ENCODE measurements around the gene DDX10.

Gene DDX10

DNA sequence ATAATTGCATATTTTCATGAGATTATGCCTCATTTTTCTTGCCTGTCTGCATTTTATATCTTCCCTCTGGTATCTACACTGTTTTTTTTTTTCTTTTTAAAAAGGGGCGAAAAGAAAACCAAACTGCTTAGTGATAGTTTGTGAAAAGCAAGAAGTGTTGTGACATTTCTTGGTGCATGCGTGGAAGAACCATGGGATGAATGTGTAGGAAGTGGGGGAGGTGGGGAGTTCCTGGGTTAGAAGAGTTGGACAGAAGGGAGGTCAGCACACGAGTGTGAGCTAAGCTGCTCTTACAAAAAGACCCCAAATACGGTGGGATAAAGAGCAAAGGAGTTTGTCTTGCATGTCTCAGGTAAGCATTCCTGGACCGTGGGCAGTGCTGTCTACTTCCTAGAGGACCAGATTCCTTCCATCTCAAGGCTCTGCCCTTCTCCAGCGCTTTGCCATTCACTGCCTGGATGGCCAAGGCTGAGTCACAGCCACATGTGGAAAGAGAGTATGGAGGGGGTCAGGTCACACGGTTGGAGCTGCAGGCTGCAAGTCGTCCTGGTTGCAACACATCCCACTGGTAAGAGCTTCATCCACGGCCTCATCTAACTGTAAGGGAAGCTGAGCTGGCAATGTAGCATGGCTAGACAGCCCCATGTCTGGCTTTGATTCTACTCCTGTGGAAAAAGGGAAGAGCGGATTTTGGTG is 300.6 kb downstream of the DDX10 start:
- 72% methylated on average over 10 of the region's 10 CpGs for WGBS
- Histone ChIP-seq H3K9me3 (ENCODE audit: insufficient read depth, low read depth, low read length) (no peaks in the 10 kb centered on the region), H3K4me1 (ENCODE audit: insufficient read depth, low read length) (peaks cover 14% of the 10 kb centered on the region; the same call in 1 of the 2 replicates), H3K9ac (ENCODE audit: low read depth, low read length) (no peak overlapping the region), H3K27ac (ENCODE audit: low read depth, low read length) (no peak overlapping the region), H3K4me3 (ENCODE audit: low read length) (no peak overlapping the region), H3K27me3 (ENCODE audit: insufficient read depth, low read length) (no peaks in the 10 kb centered on the region), H3K36me3 (ENCODE audit: insufficient read depth, low read length) (no peaks in the 10 kb centered on the region)

DNA sequence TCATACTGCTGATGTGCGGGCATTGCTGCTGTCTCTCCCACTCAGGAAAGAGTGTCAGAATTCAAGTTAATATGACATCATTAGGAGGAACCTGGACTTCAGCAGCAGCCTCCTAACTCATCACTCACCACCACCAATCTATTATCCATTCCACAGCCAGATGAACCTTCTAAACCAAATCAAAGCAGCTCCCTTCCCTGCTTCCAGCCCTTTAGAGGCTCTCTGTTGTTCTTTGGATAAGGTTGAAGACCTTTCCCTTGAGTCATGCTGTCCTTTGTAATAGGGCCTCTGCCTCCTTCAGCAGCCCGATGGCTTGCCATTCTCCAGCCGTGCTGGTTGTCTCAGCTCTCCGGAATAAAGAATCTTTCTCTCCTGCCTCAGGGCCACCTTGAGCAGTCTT is 301.3 kb downstream of the DDX10 start:
- no peak overlapping the region for H3K27ac ChIP-seq (ENCODE audit: low read depth, low read length)
- no peaks in the 10 kb centered on the region for H3K36me3 ChIP-seq (ENCODE audit: insufficient read depth, low read length)
- H3K9ac ChIP-seq (ENCODE audit: low read depth, low read length): no peak overlapping the region
- no peaks in the 10 kb centered on the region for H3K9me3 ChIP-seq (ENCODE audit: insufficient read depth, low read depth, low read length)
- no peak overlapping the region for H3K4me3 ChIP-seq (ENCODE audit: low read length)
- H3K27me3 ChIP-seq (ENCODE audit: insufficient read depth, low read length): no peaks in the 10 kb centered on the region
- peaks cover 7% of the 10 kb centered on the region; the same call in 1 of the 2 replicates for H3K4me1 ChIP-seq (ENCODE audit: insufficient read depth, low read length)
- WGBS: 88% methylated on average over 4 of the region's 4 CpGs

DNA sequence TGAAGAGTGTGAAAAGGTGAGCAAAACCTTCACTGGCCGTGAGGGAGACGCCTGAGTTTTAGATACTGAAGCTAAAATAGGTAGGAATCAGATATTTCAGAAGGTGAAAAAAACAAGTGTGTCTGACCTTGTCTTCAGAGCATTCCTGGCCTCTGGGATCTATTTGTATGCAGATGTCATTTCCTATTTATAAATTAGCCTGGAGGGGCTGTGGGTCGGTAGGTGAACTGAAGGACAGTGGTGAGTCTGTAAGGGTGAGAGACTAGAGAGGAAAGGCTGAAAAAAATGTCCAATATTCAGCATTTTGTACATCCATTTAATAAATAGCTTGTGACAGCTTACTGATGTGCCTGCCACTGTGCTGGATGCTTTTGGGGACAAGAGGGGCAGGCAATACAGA is 302.1 kb downstream of the DDX10 start:
- H3K36me3 ChIP-seq (ENCODE audit: insufficient read depth, low read length): no peaks in the 10 kb centered on the region
- no peak overlapping the region for H3K4me3 ChIP-seq (ENCODE audit: low read length)
- no peaks in the 10 kb centered on the region for H3K9me3 ChIP-seq (ENCODE audit: insufficient read depth, low read depth, low read length)
- no peak overlapping the region for H3K9ac ChIP-seq (ENCODE audit: low read depth, low read length)
- peaks cover 6% of the 10 kb centered on the region; the same call in 1 of the 2 replicates for H3K4me1 ChIP-seq (ENCODE audit: insufficient read depth, low read length)
- H3K27me3 ChIP-seq (ENCODE audit: insufficient read depth, low read length): no peaks in the 10 kb centered on the region
- 43% methylated on average over 2 of the region's 3 CpGs for WGBS
- H3K27ac ChIP-seq (ENCODE audit: low read depth, low read length): no peak overlapping the region

DNA sequence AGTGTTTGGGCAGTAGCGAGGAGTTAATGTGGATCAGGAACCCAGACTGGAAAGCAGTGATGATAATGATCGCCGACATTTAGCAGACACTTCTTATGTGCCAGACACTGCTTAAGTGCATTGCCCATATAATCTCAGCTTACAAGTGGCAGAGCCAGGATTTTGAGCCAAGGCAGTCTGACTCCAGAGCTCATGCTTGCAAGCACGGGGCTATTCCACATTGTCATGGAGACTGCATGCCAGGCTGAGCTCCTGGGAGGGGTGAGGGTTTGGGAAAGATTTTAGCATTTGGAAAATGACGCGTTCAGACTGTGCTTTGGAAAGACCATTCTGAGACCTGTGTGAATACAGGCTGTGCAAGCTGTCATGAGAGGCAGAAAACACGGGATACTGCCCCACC is 302.7 kb downstream of the DDX10 start:
- H3K36me3 ChIP-seq (ENCODE audit: insufficient read depth, low read length): no peaks in the 10 kb centered on the region
- 87% methylated on average over 7 of the region's 7 CpGs for WGBS
- H3K4me1 ChIP-seq (ENCODE audit: insufficient read depth, low read length): peaks cover 6% of the 10 kb centered on the region; the same call in 1 of the 2 replicates
- H3K27me3 ChIP-seq (ENCODE audit: insufficient read depth, low read length): no peaks in the 10 kb centered on the region
- no peaks in the 10 kb centered on the region for H3K9me3 ChIP-seq (ENCODE audit: insufficient read depth, low read depth, low read length)
- H3K27ac ChIP-seq (ENCODE audit: low read depth, low read length): no peak overlapping the region
- H3K9ac ChIP-seq (ENCODE audit: low read depth, low read length): no peak overlapping the region
- no peak overlapping the region for H3K4me3 ChIP-seq (ENCODE audit: low read length)

DNA sequence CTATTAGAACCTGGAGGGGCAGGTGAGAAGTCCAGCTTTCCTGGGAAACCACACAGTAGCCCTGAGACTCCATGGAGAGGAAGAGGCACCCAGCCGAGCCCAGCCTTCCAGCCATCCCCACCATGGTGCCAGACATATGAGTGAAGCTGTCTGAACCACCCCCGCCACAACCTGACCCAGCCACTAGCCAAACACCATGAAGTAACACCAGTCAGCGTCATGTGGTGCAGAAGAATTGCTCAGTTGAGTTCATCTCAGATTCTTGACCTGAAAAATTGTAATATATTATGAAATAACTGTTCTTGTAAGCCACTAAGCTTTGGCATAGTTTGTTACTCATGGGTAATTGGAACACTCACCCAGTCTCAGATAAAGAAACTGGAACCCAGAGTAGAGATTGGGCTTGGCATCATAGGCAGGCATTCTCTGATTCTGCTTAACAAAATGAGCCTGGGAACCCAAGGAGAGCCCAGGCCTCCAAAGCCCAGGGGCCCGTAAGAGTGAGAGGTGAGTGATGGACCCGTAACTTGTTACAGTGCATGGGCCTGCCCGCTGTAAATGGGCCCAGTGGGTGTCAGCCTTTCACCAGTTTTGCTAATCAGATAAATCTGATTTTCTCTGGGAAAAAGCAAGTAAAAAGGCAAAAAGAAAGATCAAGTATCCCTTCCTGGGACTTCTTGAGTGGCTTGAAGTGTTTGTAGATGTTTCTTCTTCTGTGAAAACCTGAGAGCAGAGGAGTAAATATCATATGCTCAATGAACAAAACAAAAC is 305.5 kb downstream of the DDX10 start:
- 90% methylated on average over 6 of the region's 6 CpGs for WGBS

DNA sequence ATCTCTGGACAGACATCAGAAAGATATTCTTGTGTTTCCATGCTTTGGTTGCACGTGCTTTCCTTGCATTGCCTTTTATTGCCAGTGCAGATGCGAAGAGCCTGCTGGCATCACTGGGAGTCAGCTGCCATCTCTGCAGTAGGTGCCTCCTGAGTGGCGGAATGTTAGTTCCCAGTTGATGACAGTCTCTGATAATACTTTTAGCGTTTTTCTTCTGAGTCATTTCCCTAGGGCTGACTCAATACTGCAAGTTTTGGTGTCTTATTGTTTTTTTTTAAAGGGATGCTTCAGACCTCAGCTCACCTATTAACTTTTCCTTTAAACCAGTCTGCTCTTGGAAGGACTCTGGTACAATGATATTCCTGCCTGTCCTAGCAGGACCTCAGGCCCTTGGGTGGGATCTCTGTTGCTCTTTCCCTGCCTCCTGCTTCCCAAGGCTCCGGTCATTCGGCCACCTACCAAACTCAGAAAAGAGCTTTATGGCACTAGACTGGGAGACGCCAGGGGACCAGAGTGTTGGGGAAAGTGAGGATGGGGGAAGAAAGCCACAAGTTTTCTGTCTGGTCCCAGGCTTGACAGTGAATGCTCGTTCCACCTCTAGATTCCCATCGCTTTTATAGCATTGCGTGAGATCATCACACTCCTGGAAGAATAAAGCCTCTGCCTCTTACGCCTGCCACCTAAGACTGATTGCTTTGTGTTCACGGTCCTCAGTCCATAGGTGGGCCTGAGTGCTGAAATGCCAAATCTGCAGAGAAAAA is 308.7 kb downstream of the DDX10 start:
- Histone ChIP-seq H3K27me3 (ENCODE audit: insufficient read depth, low read length) (no peaks in the 10 kb centered on the region), H3K9me3 (ENCODE audit: insufficient read depth, low read depth, low read length) (no peaks in the 10 kb centered on the region), H3K36me3 (ENCODE audit: insufficient read depth, low read length) (no peaks in the 10 kb centered on the region), H3K27ac (ENCODE audit: low read depth, low read length) (no peak overlapping the region; the same call in 1 of the 2 replicates), H3K9ac (ENCODE audit: low read depth, low read length) (no peak overlapping the region), H3K4me1 (ENCODE audit: insufficient read depth, low read length) (peaks cover 7% of the 10 kb centered on the region; the same call in 1 of the 2 replicates), H3K4me3 (ENCODE audit: low read length) (no peak overlapping the region)
- 86% methylated on average over 12 of the region's 12 CpGs for WGBS

More for the DNA sequence above, 305.5 kb downstream of the DDX10 start:
- Histone ChIP-seq H3K27me3 (ENCODE audit: insufficient read depth, low read length) (no peaks in the 10 kb centered on the region), H3K27ac (ENCODE audit: low read depth, low read length) (no peak overlapping the region), H3K4me3 (ENCODE audit: low read length) (no peak overlapping the region), H3K36me3 (ENCODE audit: insufficient read depth, low read length) (no peaks in the 10 kb centered on the region), H3K4me1 (ENCODE audit: insufficient read depth, low read length) (peaks cover 13% of the 10 kb centered on the region; the same call in 1 of the 2 replicates), H3K9me3 (ENCODE audit: insufficient read depth, low read depth, low read length) (no peaks in the 10 kb centered on the region), H3K9ac (ENCODE audit: low read depth, low read length) (no peak overlapping the region)

DNA sequence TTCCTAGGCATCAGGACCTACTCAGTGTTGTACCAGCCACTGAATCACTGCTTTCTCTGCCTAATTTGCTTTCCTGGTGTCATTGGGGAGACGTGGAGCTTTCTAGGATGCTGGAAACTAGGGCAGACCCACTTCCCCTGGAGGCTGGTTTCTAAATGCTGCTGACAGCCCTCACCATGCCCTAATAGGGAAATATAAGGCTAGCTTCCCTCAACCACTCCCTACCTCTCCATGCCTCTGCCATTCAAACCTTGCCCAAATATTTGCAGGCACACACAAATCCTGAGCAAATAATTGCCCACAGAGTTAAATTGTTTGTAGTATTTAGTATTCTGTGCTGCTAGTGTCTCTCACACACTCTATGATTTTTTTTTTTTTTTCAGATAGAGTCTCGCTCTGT is 310.2 kb downstream of the DDX10 start:
- H3K9me3 ChIP-seq (ENCODE audit: insufficient read depth, low read depth, low read length): no peaks in the 10 kb centered on the region
- no peaks in the 10 kb centered on the region for H3K36me3 ChIP-seq (ENCODE audit: insufficient read depth, low read length)
- 89% methylated on average over 2 of the region's 2 CpGs for WGBS
- H3K27me3 ChIP-seq (ENCODE audit: insufficient read depth, low read length): no peaks in the 10 kb centered on the region
- no peak overlapping the region for H3K4me3 ChIP-seq (ENCODE audit: low read length)
- H3K9ac ChIP-seq (ENCODE audit: low read depth, low read length): no peak overlapping the region
- H3K4me1 ChIP-seq (ENCODE audit: insufficient read depth, low read length): peaks cover 7% of the 10 kb centered on the region; the same call in 1 of the 2 replicates
- no peak overlapping the region for H3K27ac ChIP-seq (ENCODE audit: low read depth, low read length)

DNA sequence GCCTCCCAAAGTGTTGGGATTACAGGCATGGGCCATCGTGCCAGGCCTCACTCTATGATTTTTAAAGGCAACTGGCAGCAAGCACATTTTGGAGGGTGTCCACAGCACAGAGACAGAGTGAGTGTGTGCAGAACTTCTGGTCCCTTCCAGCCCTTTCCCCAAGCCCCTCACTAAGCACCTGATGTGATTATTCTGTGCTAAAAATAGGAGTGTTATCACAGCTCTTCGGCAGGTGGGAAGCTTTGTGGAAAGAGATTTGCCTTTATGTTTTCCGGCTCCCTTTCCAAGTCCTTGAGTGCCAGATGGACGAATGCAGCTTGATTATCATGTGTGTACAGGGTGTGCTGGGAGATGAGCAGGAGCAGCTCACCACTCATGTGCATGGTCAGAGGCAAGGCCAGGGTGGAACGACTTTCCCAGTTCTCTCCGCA is 310.8 kb downstream of the DDX10 start:
- Histone ChIP-seq H3K27ac (ENCODE audit: low read depth, low read length) (no peak overlapping the region), H3K9ac (ENCODE audit: low read depth, low read length) (no peak overlapping the region), H3K4me1 (ENCODE audit: insufficient read depth, low read length) (peaks cover 7% of the 10 kb centered on the region; the same call in 1 of the 2 replicates), H3K36me3 (ENCODE audit: insufficient read depth, low read length) (no peaks in the 10 kb centered on the region), H3K4me3 (ENCODE audit: low read length) (no peak overlapping the region), H3K9me3 (ENCODE audit: insufficient read depth, low read depth, low read length) (no peaks in the 10 kb centered on the region), H3K27me3 (ENCODE audit: insufficient read depth, low read length) (no peaks in the 10 kb centered on the region)
- 87% methylated on average over 5 of the region's 6 CpGs for WGBS

DNA sequence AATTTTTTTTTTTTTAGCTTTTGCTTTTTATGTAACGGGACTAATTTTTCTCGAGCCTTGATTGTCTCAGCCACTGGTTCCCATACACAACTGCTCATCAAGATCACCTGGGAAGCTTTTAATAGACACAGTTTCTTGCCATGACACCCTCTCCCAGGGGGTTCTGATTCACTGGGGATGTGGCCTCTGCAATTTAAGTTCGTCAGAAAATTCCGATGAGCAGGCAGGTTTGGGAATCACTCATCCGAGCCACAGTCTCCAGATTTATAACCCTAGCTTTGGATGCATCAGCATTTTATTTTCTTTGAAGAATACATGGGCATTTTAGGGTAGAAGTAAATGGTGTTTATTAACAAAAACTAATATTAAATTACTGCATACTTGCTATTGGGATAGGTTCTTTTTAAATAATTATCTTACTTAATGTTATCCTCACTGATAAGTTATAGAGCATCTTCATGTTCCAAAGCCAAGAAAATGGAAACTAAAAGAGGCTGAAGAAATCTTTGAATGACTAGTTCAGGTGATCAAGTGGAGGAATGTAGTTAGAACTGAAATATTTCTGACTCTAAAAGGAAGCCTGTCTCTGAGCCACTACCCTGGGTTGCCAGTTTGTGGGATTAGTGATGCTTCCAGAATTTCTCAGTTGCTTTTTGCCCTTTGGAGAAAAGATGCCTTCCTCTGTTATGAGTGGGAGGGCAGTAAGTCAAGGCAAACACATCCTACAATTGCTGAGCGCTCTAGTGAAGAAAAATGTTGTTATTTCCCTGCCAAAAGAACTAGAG is 319.0 kb downstream of the DDX10 start:
- H3K9me3 ChIP-seq (ENCODE audit: insufficient read depth, low read depth, low read length): no peaks in the 10 kb centered on the region
- H3K36me3 ChIP-seq (ENCODE audit: insufficient read depth, low read length): no peaks in the 10 kb centered on the region
- H3K9ac ChIP-seq (ENCODE audit: low read depth, low read length): no peak overlapping the region
- peaks cover 23% of the 10 kb centered on the region for H3K4me1 ChIP-seq (ENCODE audit: insufficient read depth, low read length)
- WGBS: 87% methylated on average over 6 of the region's 6 CpGs
- H3K27ac ChIP-seq (ENCODE audit: low read depth, low read length): no peak overlapping the region
- no peak overlapping the region for H3K4me3 ChIP-seq (ENCODE audit: low read length)
- no peaks in the 10 kb centered on the region for H3K27me3 ChIP-seq (ENCODE audit: insufficient read depth, low read length)

DNA sequence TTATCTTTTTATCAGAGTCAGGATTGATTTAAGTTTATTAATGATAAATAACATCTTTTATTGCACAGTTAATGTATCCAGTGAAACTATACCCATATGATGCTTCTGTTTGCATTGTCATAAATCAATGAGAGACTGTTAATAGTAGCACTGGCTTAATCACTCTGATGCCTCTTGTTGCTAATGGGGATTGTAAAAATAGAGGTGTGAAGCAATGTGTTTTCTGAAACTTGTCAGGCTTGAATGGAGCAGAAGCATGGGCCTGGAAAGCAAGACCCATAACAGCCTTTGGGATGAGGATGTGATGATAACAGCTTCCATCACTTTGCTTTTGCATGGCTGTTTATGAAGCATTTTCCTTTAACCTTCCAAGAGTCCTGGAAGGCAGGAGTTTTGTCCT is 319.7 kb downstream of the DDX10 start:
- H3K4me1 ChIP-seq (ENCODE audit: insufficient read depth, low read length): peaks cover 23% of the 10 kb centered on the region
- no peak overlapping the region for H3K27ac ChIP-seq (ENCODE audit: low read depth, low read length)
- H3K4me3 ChIP-seq (ENCODE audit: low read length): no peak overlapping the region
- no peaks in the 10 kb centered on the region for H3K27me3 ChIP-seq (ENCODE audit: insufficient read depth, low read length)
- no peak overlapping the region for H3K9ac ChIP-seq (ENCODE audit: low read depth, low read length)
- peaks cover 1% of the 10 kb centered on the region; the same call in 1 of the 2 replicates for H3K9me3 ChIP-seq (ENCODE audit: insufficient read depth, low read depth, low read length)
- no peaks in the 10 kb centered on the region for H3K36me3 ChIP-seq (ENCODE audit: insufficient read depth, low read length)

Measured in HUES64 (cell line).